OCI-LY1 (cell line): ENCODE measurements around the gene LARGE2.

Source experiments
- EZH2 ChIP-seq: fragments of 200-600 bp; sonication (generic), shearing (Covaris generic); IDR thresholded peaks from 2 replicates; pipeline ENCODE4 v1.8.0; 2017; ENCODE audit warnings: borderline replicate concordance, mixed run types, mild to moderate bottlenecking, antibody characterized with exemption, low read length, moderate library complexity, mixed read lengths
- TF ChIP-seq, protein P1 (sequence below): fragments of 200-600 bp; sonication (generic), shearing (Covaris generic); IDR thresholded peaks from 2 replicates; pipeline ENCODE4 v1.5.1; 2017; ENCODE audit warnings: mild to moderate bottlenecking, antibody characterized with exemption, low read length, moderate library complexity, mixed read lengths

GRCh38 chr11:45885921-45886721 is 36.3 kb upstream of the LARGE2 start:
- TF ChIP-seq, protein P1, sequence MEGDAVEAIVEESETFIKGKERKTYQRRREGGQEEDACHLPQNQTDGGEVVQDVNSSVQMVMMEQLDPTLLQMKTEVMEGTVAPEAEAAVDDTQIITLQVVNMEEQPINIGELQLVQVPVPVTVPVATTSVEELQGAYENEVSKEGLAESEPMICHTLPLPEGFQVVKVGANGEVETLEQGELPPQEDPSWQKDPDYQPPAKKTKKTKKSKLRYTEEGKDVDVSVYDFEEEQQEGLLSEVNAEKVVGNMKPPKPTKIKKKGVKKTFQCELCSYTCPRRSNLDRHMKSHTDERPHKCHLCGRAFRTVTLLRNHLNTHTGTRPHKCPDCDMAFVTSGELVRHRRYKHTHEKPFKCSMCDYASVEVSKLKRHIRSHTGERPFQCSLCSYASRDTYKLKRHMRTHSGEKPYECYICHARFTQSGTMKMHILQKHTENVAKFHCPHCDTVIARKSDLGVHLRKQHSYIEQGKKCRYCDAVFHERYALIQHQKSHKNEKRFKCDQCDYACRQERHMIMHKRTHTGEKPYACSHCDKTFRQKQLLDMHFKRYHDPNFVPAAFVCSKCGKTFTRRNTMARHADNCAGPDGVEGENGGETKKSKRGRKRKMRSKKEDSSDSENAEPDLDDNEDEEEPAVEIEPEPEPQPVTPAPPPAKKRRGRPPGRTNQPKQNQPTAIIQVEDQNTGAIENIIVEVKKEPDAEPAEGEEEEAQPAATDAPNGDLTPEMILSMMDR = no peak
- TF ChIP-seq EZH2 = no peak
